Keratinocyte (primary cell): Measurements from ENCODE around the gene YLPM1.

Source experiments
- EZH2 ChIP-seq: IDR thresholded peaks from one replicate; pipeline ENCODE4 v1.6.1; 2012; ENCODE audit warnings: inconsistent platforms, mild to moderate bottlenecking, low read length, moderate library complexity
- TF ChIP-seq, protein P1 (sequence below), 3 experiments: IDR thresholded peaks in 1 of 3; conservative IDR thresholded peaks in 1 of 3; optimal IDR thresholded peaks in 1 of 3; 2 replicates in 2 of 3; 3 replicates in 1 of 3; pipeline versions ENCODE3 to v1.5.1; 2011; ENCODE audit warnings: low read length in 3 of 3, mild to moderate bottlenecking in 3 of 3, moderate library complexity in 2 of 3, control low read depth in 1 of 3, inconsistent platforms in 1 of 3; ENCODE audit not compliant: insufficient read depth in 2 of 3; ENCODE audit errors: extremely low read depth in 1 of 3

DNA sequence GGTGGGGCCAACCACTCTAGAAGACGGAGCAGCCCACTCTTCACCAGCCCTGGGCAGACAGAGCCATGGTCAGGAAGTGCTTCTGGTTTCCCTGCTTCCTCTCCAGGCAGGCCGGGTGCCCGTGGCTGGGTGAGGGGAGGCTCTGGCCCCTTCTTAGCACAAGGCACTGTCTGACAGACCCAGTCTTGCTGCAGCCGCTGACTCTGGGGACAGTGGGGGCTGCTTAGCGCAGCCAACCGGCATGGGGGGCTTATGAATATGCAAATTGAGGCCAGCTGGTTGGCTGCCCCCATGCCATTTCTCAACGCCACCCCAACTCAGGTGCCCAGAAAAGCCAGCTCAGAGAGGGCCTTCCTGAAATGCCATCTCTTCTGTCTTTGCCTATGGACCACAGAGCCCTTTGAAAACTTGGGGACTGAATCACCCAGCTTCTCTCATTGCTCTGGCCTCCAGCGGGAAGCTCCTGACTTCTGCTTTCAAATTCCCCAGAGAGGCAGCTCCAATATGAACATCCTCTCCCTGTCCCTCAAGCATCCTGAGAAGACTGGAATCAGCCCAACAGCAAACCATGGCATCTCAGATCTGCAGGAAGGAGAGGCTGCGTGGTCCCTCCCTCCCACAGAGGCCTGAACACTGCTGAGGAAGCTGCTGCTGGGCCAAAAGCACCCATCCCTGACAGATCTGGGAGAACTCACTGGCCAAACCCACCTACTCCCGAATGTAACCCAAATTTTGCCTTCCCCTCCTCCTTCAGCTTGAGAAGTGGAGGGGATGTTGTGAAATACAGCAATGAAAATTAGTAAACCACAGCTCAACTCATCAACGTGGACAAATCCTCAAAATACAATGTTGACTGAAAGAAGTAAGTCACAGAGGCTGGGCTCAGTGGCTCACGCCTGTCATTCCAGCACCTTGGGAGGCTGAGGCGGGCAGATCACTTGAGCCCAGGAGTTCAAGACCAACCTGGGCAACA lies 113.1 kb downstream of the YLPM1 start, which contains the start of gene PROX2:
- TF ChIP-seq, protein P1, sequence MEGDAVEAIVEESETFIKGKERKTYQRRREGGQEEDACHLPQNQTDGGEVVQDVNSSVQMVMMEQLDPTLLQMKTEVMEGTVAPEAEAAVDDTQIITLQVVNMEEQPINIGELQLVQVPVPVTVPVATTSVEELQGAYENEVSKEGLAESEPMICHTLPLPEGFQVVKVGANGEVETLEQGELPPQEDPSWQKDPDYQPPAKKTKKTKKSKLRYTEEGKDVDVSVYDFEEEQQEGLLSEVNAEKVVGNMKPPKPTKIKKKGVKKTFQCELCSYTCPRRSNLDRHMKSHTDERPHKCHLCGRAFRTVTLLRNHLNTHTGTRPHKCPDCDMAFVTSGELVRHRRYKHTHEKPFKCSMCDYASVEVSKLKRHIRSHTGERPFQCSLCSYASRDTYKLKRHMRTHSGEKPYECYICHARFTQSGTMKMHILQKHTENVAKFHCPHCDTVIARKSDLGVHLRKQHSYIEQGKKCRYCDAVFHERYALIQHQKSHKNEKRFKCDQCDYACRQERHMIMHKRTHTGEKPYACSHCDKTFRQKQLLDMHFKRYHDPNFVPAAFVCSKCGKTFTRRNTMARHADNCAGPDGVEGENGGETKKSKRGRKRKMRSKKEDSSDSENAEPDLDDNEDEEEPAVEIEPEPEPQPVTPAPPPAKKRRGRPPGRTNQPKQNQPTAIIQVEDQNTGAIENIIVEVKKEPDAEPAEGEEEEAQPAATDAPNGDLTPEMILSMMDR (optimal IDR thresholded peaks at IDR 0.05 in 1 of 3, IDR thresholded peaks at IDR 0.05 in 1 of 3, conservative IDR thresholded peaks at IDR 0.05 in 1 of 3; ENCODE audit: extremely low read depth in 1 of 3, insufficient read depth in 2 of 3, low read length in 3 of 3), result no peak
- no peak for TF ChIP-seq EZH2
